ENCODE results near the gene IDH3B. TPM values are rescaled to one million over a fixed set of nuclear protein-coding genes. Genes with fewer than 3 reads are reported as not detected.
A peak's percentile ranks its signal among the peaks of the same experiment; 100 is the strongest.

The IDH3B gene
- total RNA-seq, 1 experiment from 2014 or later = 135 TPM

DNA sequence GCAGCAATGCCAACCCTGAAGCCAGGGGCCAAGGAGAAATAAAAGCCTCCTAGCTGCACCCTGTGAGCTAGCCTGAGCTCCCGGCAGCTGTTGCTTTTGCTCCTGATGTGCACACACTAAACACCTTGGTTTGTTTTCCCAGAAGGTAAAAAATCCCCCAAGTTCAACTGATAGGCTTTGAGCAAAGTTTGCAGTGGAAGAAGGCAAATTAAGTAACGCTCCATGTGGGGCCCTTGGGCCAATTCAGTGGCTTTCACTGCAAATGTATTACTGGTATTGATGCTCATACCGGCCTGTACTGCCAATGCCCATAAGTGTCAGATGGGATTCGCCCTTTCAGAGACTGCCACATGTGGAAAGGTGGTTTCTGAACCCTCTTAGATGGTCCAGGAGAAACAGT is 9.4 kb upstream of the IDH3B start:
- ATAC-seq (0 out of 2 replicates have a peak, but pooled peaks have one; percentile 30), DNase-seq (ENCODE audit: low read depth, low spot score) (no peak)
- H3K9me3 ChIP-seq (ENCODE audit: control insufficient read depth, insufficient read depth, low read depth, low read length) = no peaks in the 10 kb centered on the region
- intact Hi-C loops (cut with micrococcal nuclease; ENCODE audit: unreplicated experiment) = no loop called here
- CTCF ChIA-PET = interaction anchor here (0.7 kb wide), 4 partner anchors 86 to 371 kb away, joined by 3 to 8 read pairs (median 6); no protein-coding TSS in a partner anchor
- POLR2A ChIA-PET = no interaction called here
- no TSS peak for BruUV-seq (replicated peaks)
- no peaks in the 10 kb centered on the region; the same call in 1 of the 2 replicates for H3K27me3 ChIP-seq (ENCODE audit: control insufficient read depth, insufficient read depth, low read length)
- H3K36me3 ChIP-seq (ENCODE audit: control insufficient read depth, insufficient read depth, low read length) = no peaks in the 10 kb centered on the region
- TF ChIP-seq REST (IDR thresholded peaks at IDR 0.05; ENCODE audit: insufficient read depth in 1 of 2, low read depth in 2 of 2, low read length in 1 of 2) (no peak), TCF7L2 (IDR thresholded peaks at IDR 0.05; ENCODE audit: low read depth, low read length) (no peak), CTCF (IDR thresholded peaks at IDR 0.05) (no peak), POLR2AphosphoS5 (IDR thresholded peaks at IDR 0.05; ENCODE audit: low read depth, low read length) (no peak), SIN3A (IDR thresholded peaks at IDR 0.05; ENCODE audit: borderline replicate concordance, insufficient read depth, low read depth, low read length) (no peak)
- in situ Hi-C loops (cut with HindIII; ENCODE audit: low pct_unique_long_range_greater_than_20kb, low sequenced_read_pairs) = no loop called here
- H3K27ac ChIP-seq (ENCODE audit: low read length) = no peak overlapping the region
- H3K4me1 ChIP-seq (ENCODE audit: control insufficient read depth, insufficient read depth, low read length) = no peaks in the 10 kb centered on the region
- no peak overlapping the region for H3K4me3 ChIP-seq (ENCODE audit: low read depth in 2 of 2, low read length in 2 of 2)

GRCh38 chr20:2672446-2672845 is 8.4 kb upstream of the IDH3B start:
- Histone ChIP-seq H3K36me3 (ENCODE audit: control insufficient read depth, insufficient read depth, low read length) (no peaks in the 10 kb centered on the region), H3K4me3 (ENCODE audit: low read depth in 2 of 2, low read length in 2 of 2) (no peak overlapping the region), H3K27me3 (ENCODE audit: control insufficient read depth, insufficient read depth, low read length) (no peaks in the 10 kb centered on the region; the same call in 1 of the 2 replicates), H3K4me1 (ENCODE audit: control insufficient read depth, insufficient read depth, low read length) (no peaks in the 10 kb centered on the region), H3K27ac (ENCODE audit: low read length) (no peak overlapping the region), H3K9me3 (ENCODE audit: control insufficient read depth, insufficient read depth, low read depth, low read length) (no peaks in the 10 kb centered on the region)
- ChIA-PET CTCF (no interaction called here), POLR2A (no interaction called here)
- intact Hi-C loops (cut with micrococcal nuclease; ENCODE audit: unreplicated experiment) = no loop called here
- in situ Hi-C loops (cut with HindIII; ENCODE audit: low pct_unique_long_range_greater_than_20kb, low sequenced_read_pairs) = no loop called here
- BruUV-seq (replicated peaks) = no TSS peak
- TF ChIP-seq CTCF (IDR thresholded peaks at IDR 0.05) = no peak
- no peak for TF ChIP-seq REST (IDR thresholded peaks at IDR 0.05; ENCODE audit: insufficient read depth in 1 of 2, low read depth in 2 of 2, low read length in 1 of 2)
- TF ChIP-seq TCF7L2 (IDR thresholded peaks at IDR 0.05; ENCODE audit: low read depth, low read length) = no peak
- no peak for TF ChIP-seq SIN3A (IDR thresholded peaks at IDR 0.05; ENCODE audit: borderline replicate concordance, insufficient read depth, low read depth, low read length)
- no peak for TF ChIP-seq POLR2AphosphoS5 (IDR thresholded peaks at IDR 0.05; ENCODE audit: low read depth, low read length)
- ATAC-seq (no peak), DNase-seq (ENCODE audit: low read depth, low spot score) (no peak)

Measured in Panc1 (cell line).